Ascending aorta (tissue), 2 donors: ENCODE data around the gene SELPLG. TPM values are rescaled to one million over a fixed set of nuclear protein-coding genes. Genes with fewer than 3 reads are reported as not detected.

ENCODE experiments used
- DNase-seq, 2 donors: peaks; one replicate each; pipeline ENCODE4 v3.0.0-alpha.2; 2019; ENCODE audit warnings: low spot score in 2 of 2
- H3K27ac ChIP-seq, 2 donors: fragments of 200-600 bp; sonication (generic); one replicate each; pipeline ENCODE4 v1.5.1; 2016 to 2017; ENCODE audit warnings: mild to moderate bottlenecking in 1 of 2
- H3K27me3 ChIP-seq: fragments of 200-600 bp; sonication (generic); one replicate; pipeline ENCODE4 v1.5.1; 2017
- H3K36me3 ChIP-seq, 2 donors: fragments of 200-600 bp; sonication (generic); one replicate each; pipeline ENCODE4 v1.5.1; 2016
- H3K4me1 ChIP-seq, 2 donors: fragments of 200-600 bp; sonication (generic); one replicate each; pipeline ENCODE4 v1.5.1; 2016 to 2017; ENCODE audit warnings: mild to moderate bottlenecking in 1 of 2
- H3K4me3 ChIP-seq, 2 donors: fragments of 200-600 bp; sonication (generic); one replicate each; pipeline ENCODE4 v1.5.1; 2016 to 2017; ENCODE audit warnings: mild to moderate bottlenecking in 1 of 2
- H3K9me3 ChIP-seq, 2 donors: fragments of 200-600 bp; sonication (generic); one replicate each; pipeline ENCODE4 v1.5.1; 2016
- CTCF ChIP-seq, 3 experiments: fragments of 200-600 bp in 2 of 3; fragments of 450-650 bp in 1 of 3; sonication (generic) in 2 of 3; IDR thresholded peaks; one replicate each; pipeline ENCODE4 v1.5.1; 2016 to 2019; ENCODE audit warnings: antibody characterized with exemption in 3 of 3, mild to moderate bottlenecking in 1 of 3, moderate library complexity in 1 of 3
- intact Hi-C: fragments of 100-400 bp; cut with DNase I; formaldehyde crosslinking; loops from one replicate; pipeline ENCODE4 v1.15.1; 2023
- total RNA-seq: library from RNA; depleted of rRNA; stranded (reverse); fragments of >200 nt; gene quantifications from one replicate; pipeline ENCODE4 v1.1.0, GENCODE V29; 2016

The SELPLG gene
- total RNA-seq, 1 donor from 2014 or later = 2.6 TPM

DNA sequence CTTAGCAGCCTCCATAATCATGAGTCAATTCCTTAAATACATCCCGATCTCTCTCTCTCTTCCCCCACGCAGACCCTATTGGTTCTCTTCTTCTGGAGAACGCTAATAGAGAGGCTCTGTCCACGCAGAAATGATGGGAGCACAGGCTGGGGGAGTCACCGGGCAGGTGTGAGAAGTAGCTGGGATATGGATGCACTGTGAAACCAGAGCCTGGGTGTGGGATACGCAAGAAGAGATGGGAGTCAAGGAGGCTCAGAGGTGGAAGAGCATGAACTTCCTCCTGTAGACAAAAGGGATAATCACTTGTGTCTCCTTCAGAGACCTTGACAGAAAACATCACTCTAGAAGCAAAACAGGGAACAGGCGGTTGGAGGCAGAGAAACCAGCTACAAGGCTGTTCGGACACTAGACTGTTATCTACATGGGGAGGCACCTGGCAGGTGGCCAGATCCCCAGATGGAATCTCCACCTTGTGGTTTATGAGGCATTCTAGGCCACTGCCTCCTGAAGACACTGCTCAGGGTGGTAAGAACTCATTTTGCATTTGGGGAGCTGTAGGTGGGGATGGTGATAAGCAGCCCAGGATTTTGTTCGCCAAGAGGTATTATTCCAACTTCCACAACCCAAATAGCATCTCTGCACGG lies 7.2 kb upstream of the SELPLG start:
- peaks cover 13 to 26% of the 10 kb centered on the region in 2 donors for H3K4me1 ChIP-seq
- DNase-seq = no peak
- no peak overlapping the region for H3K4me3 ChIP-seq
- intact Hi-C loops = loop anchor here (10.0 kb wide), 2 partner anchors 414 to 454 kb away; partner anchors contain the start of genes ALKBH2, UNG and USP30
- no peaks in the 10 kb centered on the region for H3K9me3 ChIP-seq
- peaks cover 5 to 10% of the 10 kb centered on the region in 2 donors for H3K36me3 ChIP-seq
- no peak overlapping the region for H3K27ac ChIP-seq
- no peaks in the 10 kb centered on the region for H3K27me3 ChIP-seq
- no peak for TF ChIP-seq CTCF (IDR thresholded peaks at IDR 0.05)

DNA sequence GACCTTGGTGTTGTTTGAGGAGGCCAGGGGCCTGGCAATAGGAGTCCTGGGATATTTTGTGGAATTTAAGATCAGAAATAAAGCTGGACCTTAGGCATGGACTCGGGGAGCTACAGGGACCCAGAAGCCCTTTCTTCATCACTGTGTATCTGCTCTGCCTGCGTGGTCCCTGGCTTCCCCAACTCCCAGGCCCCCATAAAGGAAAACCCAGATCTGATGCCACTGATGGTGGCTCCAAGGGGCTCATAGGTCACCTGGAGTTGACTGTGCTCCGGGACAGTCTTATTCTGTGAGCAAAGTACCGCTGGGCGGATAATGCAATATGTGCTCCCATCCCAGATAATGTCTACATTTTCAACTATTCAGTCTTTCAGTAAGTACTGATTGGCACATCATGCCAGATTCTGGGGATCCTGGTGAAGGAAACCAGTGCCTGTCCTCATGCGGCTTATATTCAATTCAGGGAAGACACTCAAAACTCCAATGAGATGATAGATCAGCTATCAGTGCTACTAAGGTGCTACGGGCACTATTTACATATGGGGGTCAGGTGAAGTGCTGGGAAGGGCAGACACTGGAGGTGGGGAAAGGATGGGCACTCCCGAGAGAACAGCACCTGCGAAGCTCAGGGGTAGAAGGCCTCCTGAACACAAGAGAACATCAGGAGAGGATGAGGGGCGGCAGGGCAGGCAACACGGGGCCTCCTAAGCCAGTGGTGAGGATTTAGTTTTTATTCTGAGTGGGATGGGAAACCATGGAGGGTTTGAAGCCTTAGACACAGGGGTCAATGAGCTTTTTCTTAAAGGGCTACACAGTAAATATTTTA lies 5.5 kb upstream of the SELPLG start:
- H3K4me1 ChIP-seq = peaks cover 7 to 22% of the 10 kb centered on the region in 2 donors
- intact Hi-C loops = no loop called here
- H3K4me3 ChIP-seq = peak overlapping the region in 1 of 2 donors; percentile 55
- no peaks in the 10 kb centered on the region for H3K9me3 ChIP-seq
- H3K27me3 ChIP-seq = no peaks in the 10 kb centered on the region
- H3K36me3 ChIP-seq = no peaks in the 10 kb centered on the region
- DNase-seq = peak in 1 of 2 donors; percentile 37
- H3K27ac ChIP-seq = peak overlapping the region; percentile 14 to 41
- TF ChIP-seq CTCF (IDR thresholded peaks at IDR 0.05) = no peak

DNA sequence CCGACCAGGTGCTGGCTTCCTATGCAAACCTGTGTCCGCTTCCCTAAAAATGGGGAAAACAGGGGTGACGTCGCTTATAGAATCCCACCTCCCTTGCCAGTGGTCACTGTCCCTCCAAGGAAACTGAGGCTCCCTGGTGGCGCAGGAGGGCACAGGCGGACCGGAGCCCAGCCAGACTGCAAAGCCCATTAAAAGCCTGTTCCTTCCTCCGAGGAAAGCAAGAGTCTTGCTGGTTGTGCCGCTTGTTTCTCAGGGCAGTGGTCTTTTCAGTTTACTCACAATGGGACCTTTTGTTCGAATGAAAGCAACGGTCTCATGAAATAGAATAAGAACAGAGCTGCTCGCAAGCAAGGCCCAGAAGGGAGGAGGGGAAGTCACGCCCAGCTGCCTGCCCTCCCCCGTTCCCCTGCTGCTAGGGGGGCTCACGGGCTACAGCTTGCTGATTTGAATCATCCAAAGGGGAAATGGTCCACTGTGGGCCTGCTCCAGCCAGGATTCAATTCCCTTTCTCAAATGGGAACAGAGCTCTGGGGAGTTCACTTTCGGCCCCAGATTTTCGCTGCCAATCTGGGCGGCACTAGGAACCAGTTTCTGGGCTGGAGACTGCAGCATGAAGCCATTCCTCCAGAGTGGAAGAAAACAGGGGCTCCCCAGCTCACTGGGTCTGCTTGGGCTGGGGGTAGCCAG lies 4.6 kb upstream of the SELPLG start:
- Histone ChIP-seq H3K27ac (peak overlapping the region; percentile 14 to 41), H3K9me3 (no peaks in the 10 kb centered on the region), H3K36me3 (no peaks in the 10 kb centered on the region), H3K27me3 (no peaks in the 10 kb centered on the region), H3K4me3 (peak overlapping the region; percentile 12 to 55), H3K4me1 (peaks cover 7 to 15% of the 10 kb centered on the region in 2 donors)
- intact Hi-C loops = no loop called here
- DNase-seq = no peak
- no peak for TF ChIP-seq CTCF (IDR thresholded peaks at IDR 0.05)

GRCh38 chr12:108637222-108637971 lies 3.7 kb upstream of the SELPLG start:
- peaks cover 7 to 15% of the 10 kb centered on the region in 2 donors for H3K4me1 ChIP-seq
- intact Hi-C loops = no loop called here
- no peaks in the 10 kb centered on the region for H3K9me3 ChIP-seq
- no peaks in the 10 kb centered on the region for H3K27me3 ChIP-seq
- H3K27ac ChIP-seq = no peak overlapping the region
- no peak overlapping the region for H3K4me3 ChIP-seq
- no peak for TF ChIP-seq CTCF (IDR thresholded peaks at IDR 0.05)
- no peak for DNase-seq
- no peaks in the 10 kb centered on the region for H3K36me3 ChIP-seq
